Mesenchymal stem cell (in vitro differentiated cells and primary cell): ENCODE results near the gene NUTM1.
A peak's percentile ranks its signal among the peaks of the same experiment; 100 is the strongest.

Experiments used
- DNase-seq: peaks from one replicate; pipeline ENCODE4 v3.0.0-alpha.2; 2013
- H2AFZ ChIP-seq: one replicate; pipeline ENCODE4 v1.6.1; 2013; ENCODE audit warnings: low read depth, mild to moderate bottlenecking, control low read depth, inconsistent platforms, low read length, moderate library complexity
- H2AK5ac ChIP-seq: 2 replicates; pipeline ENCODE4 v1.6.1; 2013; ENCODE audit warnings: low read length, moderate library complexity, mild to moderate bottlenecking, inconsistent platforms; ENCODE audit not compliant: severe bottlenecking
- H2BK120ac ChIP-seq: one replicate; pipeline ENCODE4 v1.6.1; 2013; ENCODE audit warnings: low read depth, mild to moderate bottlenecking, inconsistent platforms, low read length, moderate library complexity
- H2BK12ac ChIP-seq, 2 experiments: one replicate each; pipeline ENCODE4 v1.6.1; 2013; ENCODE audit warnings: inconsistent platforms in 2 of 2, low read length in 2 of 2, mild to moderate bottlenecking in 2 of 2, moderate library complexity in 2 of 2, control low read depth in 1 of 2
- H2BK15ac ChIP-seq: one replicate; pipeline ENCODE4 v1.6.1; 2013; ENCODE audit warnings: mild to moderate bottlenecking, low read depth, inconsistent platforms; ENCODE audit not compliant: poor library complexity, severe bottlenecking
- H2BK5ac ChIP-seq: 2 replicates; pipeline ENCODE4 v1.6.1; 2013; ENCODE audit warnings: low read depth, mild to moderate bottlenecking, low read length, control low read depth, inconsistent platforms; ENCODE audit not compliant: poor library complexity, severe bottlenecking
- H3K14ac ChIP-seq, 2 experiments: one replicate each; pipeline ENCODE4 v1.6.1; 2013; ENCODE audit warnings: inconsistent platforms in 2 of 2, low read length in 2 of 2, control low read depth in 1 of 2, mild to moderate bottlenecking in 1 of 2, moderate library complexity in 1 of 2
- H3K18ac ChIP-seq, 2 experiments: one replicate each; pipeline ENCODE4 v1.6.1; 2013; ENCODE audit warnings: inconsistent platforms in 2 of 2, low read length in 2 of 2, control low read depth in 1 of 2, low read depth in 1 of 2, mild to moderate bottlenecking in 1 of 2
- H3K23ac ChIP-seq, 2 experiments: one replicate each; pipeline ENCODE4 v1.6.1; 2013; ENCODE audit warnings: inconsistent platforms in 2 of 2, low read length in 2 of 2, mild to moderate bottlenecking in 2 of 2, moderate library complexity in 2 of 2, control low read depth in 1 of 2
- H3K27ac ChIP-seq: 2 replicates; pipeline ENCODE4 v1.5.1; 2013; ENCODE audit warnings: mild to moderate bottlenecking, moderate library complexity, low read length, control low read depth, inconsistent platforms; ENCODE audit not compliant: poor library complexity, severe bottlenecking
- H3K27me3 ChIP-seq, 2 experiments: 2 replicates each; pipeline versions ENCODE4 v1.6.1 to v1.7.0; 2013; ENCODE audit warnings: low read length in 2 of 2, mild to moderate bottlenecking in 2 of 2, moderate library complexity in 2 of 2, control low read depth in 1 of 2, inconsistent platforms in 1 of 2; ENCODE audit not compliant: control insufficient read depth in 1 of 2, insufficient read depth in 1 of 2
- H3K36me3 ChIP-seq, 2 experiments: 2 replicates each; pipeline versions ENCODE4 v1.6.1 to v1.7.0; 2013; ENCODE audit warnings: low read length in 2 of 2, control low read depth in 1 of 2, inconsistent platforms in 1 of 2, low read depth in 1 of 2, mild to moderate bottlenecking in 1 of 2; ENCODE audit not compliant: insufficient read depth in 2 of 2, control insufficient read depth in 1 of 2
- H3K4ac ChIP-seq, 2 experiments: one replicate each; pipeline ENCODE4 v1.6.1; 2013; ENCODE audit warnings: inconsistent platforms in 2 of 2, low read length in 2 of 2, mild to moderate bottlenecking in 2 of 2, moderate library complexity in 2 of 2, control low read depth in 1 of 2, low read depth in 1 of 2
- H3K4me1 ChIP-seq: 2 replicates; pipeline ENCODE4 v1.6.1; 2013; ENCODE audit warnings: low read depth, low read length, control low read depth; ENCODE audit not compliant: control insufficient read depth, insufficient read depth
- H3K4me2 ChIP-seq: 2 replicates; pipeline ENCODE4 v1.6.1; 2013; ENCODE audit warnings: low read length, mild to moderate bottlenecking, inconsistent platforms; ENCODE audit not compliant: poor library complexity, severe bottlenecking
- H3K4me3 ChIP-seq, 2 experiments: 2 replicates each; pipeline versions ENCODE4 v1.5.1 to v1.7.0; 2013; ENCODE audit warnings: low read length in 2 of 2, mild to moderate bottlenecking in 2 of 2, control low read depth in 1 of 2, low read depth in 1 of 2; ENCODE audit not compliant: insufficient read depth in 1 of 2
- H3K79me1 ChIP-seq: replicated peaks from 2 replicates; pipeline ENCODE4 v1.6.1; 2013; ENCODE audit warnings: mild to moderate bottlenecking, control low read depth, low read length, inconsistent platforms; ENCODE audit not compliant: poor library complexity, severe bottlenecking
- H3K9ac ChIP-seq: 2 replicates; pipeline ENCODE4 v1.7.0; 2013; ENCODE audit warnings: mild to moderate bottlenecking, low read length, moderate library complexity
- H3K9me3 ChIP-seq: 2 replicates; pipeline ENCODE4 v1.7.0; 2013; ENCODE audit warnings: mild to moderate bottlenecking, low read length; ENCODE audit not compliant: control insufficient read depth
- H4K8ac ChIP-seq: one replicate; pipeline ENCODE4 v1.6.1; 2013; ENCODE audit warnings: inconsistent platforms, mild to moderate bottlenecking, low read length, moderate library complexity
- H4K91ac ChIP-seq: one replicate; pipeline ENCODE4 v1.6.1; 2013; ENCODE audit warnings: mild to moderate bottlenecking, low read length, inconsistent platforms
- WGBS: methylation state at CpG from one replicate; pipeline ENCODE4 v1.1.7; 2013; ENCODE audit warnings: mixed read lengths; 5-methylcytosine and 5-hydroxymethylcytosine counted together

The NUTM1 gene

GRCh38 chr15:34337557-34338306, 5.4 kb upstream of the NUTM1 start, which contains the start of gene SLC12A6:
Gene SLC12A6 (minus strand): TSS chr15:34337781. CDS start chr15:34336680, 1,101 bp downstream.
- H3K27ac ChIP-seq = no peak within 1 kb of the TSS
- H2BK12ac ChIP-seq = peak within 1 kb of the TSS in 1 of 2 experiments; percentile 83
- peaks cover 22% of the 10 kb centered on the region for H3K79me1 ChIP-seq
- peak within 1 kb of the TSS; percentile 60 for H2BK15ac ChIP-seq
- H2AK5ac ChIP-seq = no peak within 1 kb of the TSS
- no peak within 1 kb of the TSS for H2BK5ac ChIP-seq
- peak within 1 kb of the TSS in 1 of 2 experiments; percentile 95 for H3K14ac ChIP-seq
- peak within 1 kb of the TSS; percentile 52 for H4K91ac ChIP-seq
- H2BK120ac ChIP-seq = no peak within 1 kb of the TSS
- H3K27me3 ChIP-seq = no peaks in the 10 kb centered on the region
- peak; percentile 94 for DNase-seq
- WGBS = under 1% methylated on average over 74 of the region's 78 CpGs
- peak within 1 kb of the TSS; percentile 84 for H2AFZ ChIP-seq
- peak within 1 kb of the TSS; percentile 59 to 89 for H3K18ac ChIP-seq
- H3K4me3 ChIP-seq = peak within 1 kb of the TSS; percentile 79 to 94
- no peak within 1 kb of the TSS for H3K23ac ChIP-seq
- H3K9me3 ChIP-seq = no peaks in the 10 kb centered on the region
- H3K9ac ChIP-seq = peak within 1 kb of the TSS; percentile 87
- peak within 1 kb of the TSS in 1 of 2 experiments; percentile 73 for H3K4ac ChIP-seq
- peak within 1 kb of the TSS; percentile 97 for H3K4me2 ChIP-seq
- peaks cover 11% of the 10 kb centered on the region for H3K4me1 ChIP-seq
- peaks cover 7 to 32% of the 10 kb centered on the region in 2 experiments for H3K36me3 ChIP-seq
- peak within 1 kb of the TSS; percentile 36 for H4K8ac ChIP-seq

- no peak overlapping the region for H2BK12ac ChIP-seq
- no peak overlapping the region for H2AK5ac ChIP-seq
- no peak overlapping the region for H3K23ac ChIP-seq
- no peak overlapping the region for H2AFZ ChIP-seq
- H3K9ac ChIP-seq = peak overlapping the region; percentile 79
- H2BK15ac ChIP-seq = peak overlapping the region; percentile 21
- H4K91ac ChIP-seq = no peak overlapping the region
- no peaks in the 10 kb centered on the region for H3K9me3 ChIP-seq
- peaks cover 7 to 32% of the 10 kb centered on the region in 2 experiments for H3K36me3 ChIP-seq
- DNase-seq = no peak
- no peaks in the 10 kb centered on the region for H3K27me3 ChIP-seq
- peak overlapping the region; percentile 36 for H4K8ac ChIP-seq
- no peak overlapping the region for H3K4ac ChIP-seq
- peaks cover 11% of the 10 kb centered on the region for H3K4me1 ChIP-seq
- WGBS = 74% methylated on average over 15 of the region's 16 CpGs
- H3K27ac ChIP-seq = no peak overlapping the region
- H2BK120ac ChIP-seq = no peak overlapping the region
- H3K4me3 ChIP-seq = peak overlapping the region in 1 of 2 experiments; percentile 94
- H3K18ac ChIP-seq = no peak overlapping the region
- H2BK5ac ChIP-seq = no peak overlapping the region
- peak overlapping the region; percentile 67 for H3K4me2 ChIP-seq
- peaks cover 22% of the 10 kb centered on the region for H3K79me1 ChIP-seq
- H3K14ac ChIP-seq = no peak overlapping the region
Observed at GRCh38 chr15:34338347-34338746, 4.8 kb upstream of the NUTM1 start.

- H3K9me3 ChIP-seq = no peaks in the 10 kb centered on the region
- H3K4me2 ChIP-seq = no peak overlapping the region
- DNase-seq = no peak
- H3K4me3 ChIP-seq = no peak overlapping the region
- no peak overlapping the region for H3K23ac ChIP-seq
- no peak overlapping the region for H2BK15ac ChIP-seq
- H2BK5ac ChIP-seq = no peak overlapping the region
- no peaks in the 10 kb centered on the region for H3K27me3 ChIP-seq
- 97% methylated on average over 3 of the region's 3 CpGs for WGBS
- no peak overlapping the region for H2BK12ac ChIP-seq
- H2BK120ac ChIP-seq = no peak overlapping the region
- peaks cover 22% of the 10 kb centered on the region for H3K79me1 ChIP-seq
- H3K4ac ChIP-seq = no peak overlapping the region
- no peak overlapping the region for H2AFZ ChIP-seq
- no peak overlapping the region for H3K18ac ChIP-seq
- no peak overlapping the region for H3K9ac ChIP-seq
- H4K8ac ChIP-seq = no peak overlapping the region
- H3K27ac ChIP-seq = no peak overlapping the region
- H3K4me1 ChIP-seq = peaks cover 11% of the 10 kb centered on the region
- H2AK5ac ChIP-seq = no peak overlapping the region
- H4K91ac ChIP-seq = no peak overlapping the region
- no peak overlapping the region for H3K14ac ChIP-seq
- H3K36me3 ChIP-seq = peaks cover 7 to 32% of the 10 kb centered on the region in 2 experiments
Observed at GRCh38 chr15:34339946-34340345, 3.2 kb upstream of the NUTM1 start.

GRCh38 chr15:34341381-34342212, 1.5 kb upstream of the NUTM1 start:
- Histone ChIP-seq H2BK12ac (peak overlapping the region in 1 of 2 experiments; percentile 3), H4K8ac (no peak overlapping the region), H2BK5ac (no peak overlapping the region), H3K18ac (no peak overlapping the region), H2BK120ac (no peak overlapping the region), H3K4me3 (peak overlapping the region in 1 of 2 experiments; percentile 100), H3K27ac (no peak overlapping the region), H3K36me3 (peaks cover 7 to 32% of the 10 kb centered on the region in 2 experiments), H2AK5ac (no peak overlapping the region), H3K4me1 (peaks cover 9% of the 10 kb centered on the region), H3K27me3 (no peaks in the 10 kb centered on the region), H2AFZ (no peak overlapping the region), H3K9ac (peak overlapping the region; percentile 97), H2BK15ac (no peak overlapping the region), H3K4ac (peak overlapping the region in 1 of 2 experiments; percentile 35), H3K4me2 (no peak overlapping the region), H3K9me3 (no peaks in the 10 kb centered on the region), H3K14ac (no peak overlapping the region), H3K23ac (no peak overlapping the region), H3K79me1 (peaks cover 15% of the 10 kb centered on the region), H4K91ac (no peak overlapping the region)
- peak; percentile 2 for DNase-seq
- 92% methylated on average over 13 of the region's 15 CpGs for whole genome bisulfite sequencing
